Measurements from ENCODE around the gene ADORA3.
A peak's percentile ranks its signal among the peaks of the same experiment; 100 is the strongest.

Gene ADORA3

GRCh38 chr1:111506561-111506960 lies 3.1 kb upstream of the ADORA3 start:
- DNase-seq (ENCODE audit: low read depth in 1 of 2, low spot score in 1 of 2), result no peak
- H3K27ac ChIP-seq (replicated peaks), result peak overlapping the region; percentile 96
- TF ChIP-seq SPI1 (IDR thresholded peaks at IDR 0.05; ENCODE audit: borderline replicate concordance, low read depth) (no peak), POLR2AphosphoS5 (IDR thresholded peaks at IDR 0.05; ENCODE audit: low read depth) (no peak), CTCF (IDR thresholded peaks at IDR 0.05; ENCODE audit: insufficient read depth, low read length) (no peak), GABPA (IDR thresholded peaks at IDR 0.05; ENCODE audit: low read depth) (no peak)
- TF ChIP-seq, protein P1, sequence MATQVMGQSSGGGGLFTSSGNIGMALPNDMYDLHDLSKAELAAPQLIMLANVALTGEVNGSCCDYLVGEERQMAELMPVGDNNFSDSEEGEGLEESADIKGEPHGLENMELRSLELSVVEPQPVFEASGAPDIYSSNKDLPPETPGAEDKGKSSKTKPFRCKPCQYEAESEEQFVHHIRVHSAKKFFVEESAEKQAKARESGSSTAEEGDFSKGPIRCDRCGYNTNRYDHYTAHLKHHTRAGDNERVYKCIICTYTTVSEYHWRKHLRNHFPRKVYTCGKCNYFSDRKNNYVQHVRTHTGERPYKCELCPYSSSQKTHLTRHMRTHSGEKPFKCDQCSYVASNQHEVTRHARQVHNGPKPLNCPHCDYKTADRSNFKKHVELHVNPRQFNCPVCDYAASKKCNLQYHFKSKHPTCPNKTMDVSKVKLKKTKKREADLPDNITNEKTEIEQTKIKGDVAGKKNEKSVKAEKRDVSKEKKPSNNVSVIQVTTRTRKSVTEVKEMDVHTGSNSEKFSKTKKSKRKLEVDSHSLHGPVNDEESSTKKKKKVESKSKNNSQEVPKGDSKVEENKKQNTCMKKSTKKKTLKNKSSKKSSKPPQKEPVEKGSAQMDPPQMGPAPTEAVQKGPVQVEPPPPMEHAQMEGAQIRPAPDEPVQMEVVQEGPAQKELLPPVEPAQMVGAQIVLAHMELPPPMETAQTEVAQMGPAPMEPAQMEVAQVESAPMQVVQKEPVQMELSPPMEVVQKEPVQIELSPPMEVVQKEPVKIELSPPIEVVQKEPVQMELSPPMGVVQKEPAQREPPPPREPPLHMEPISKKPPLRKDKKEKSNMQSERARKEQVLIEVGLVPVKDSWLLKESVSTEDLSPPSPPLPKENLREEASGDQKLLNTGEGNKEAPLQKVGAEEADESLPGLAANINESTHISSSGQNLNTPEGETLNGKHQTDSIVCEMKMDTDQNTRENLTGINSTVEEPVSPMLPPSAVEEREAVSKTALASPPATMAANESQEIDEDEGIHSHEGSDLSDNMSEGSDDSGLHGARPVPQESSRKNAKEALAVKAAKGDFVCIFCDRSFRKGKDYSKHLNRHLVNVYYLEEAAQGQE (IDR thresholded peaks at IDR 0.05; ENCODE audit: insufficient replicate concordance, low read depth), result no peak
- H3K4me3 ChIP-seq (replicated peaks; ENCODE audit: insufficient read depth, low read length), result no peak overlapping the region
- H3K27me3 ChIP-seq (ENCODE audit: insufficient read depth, poor library complexity, severe bottlenecking), result no peaks in the 10 kb centered on the region

GRCh38 chr1:111505641-111506119 lies 2.2 kb upstream of the ADORA3 start:
- TF ChIP-seq POLR2AphosphoS5 (IDR thresholded peaks at IDR 0.05; ENCODE audit: low read depth), result no peak
- TF ChIP-seq SPI1 (IDR thresholded peaks at IDR 0.05; ENCODE audit: borderline replicate concordance, low read depth), result peak; percentile 87
- TF ChIP-seq CTCF (IDR thresholded peaks at IDR 0.05; ENCODE audit: insufficient read depth, low read length), result no peak
- Histone ChIP-seq H3K27me3 (ENCODE audit: insufficient read depth, poor library complexity, severe bottlenecking) (no peaks in the 10 kb centered on the region), H3K4me3 (replicated peaks; ENCODE audit: insufficient read depth, low read length) (no peak overlapping the region), H3K27ac (replicated peaks) (peak overlapping the region; percentile 96)
- DNase-seq (ENCODE audit: low read depth in 1 of 2, low spot score in 1 of 2), result peak; percentile 54 to 66

- Histone ChIP-seq H3K27ac (replicated peaks) (peak overlapping the region; percentile 96), H3K27me3 (ENCODE audit: insufficient read depth, poor library complexity, severe bottlenecking) (no peaks in the 10 kb centered on the region), H3K4me3 (replicated peaks; ENCODE audit: insufficient read depth, low read length) (no peak overlapping the region)
- TF ChIP-seq CTCF (IDR thresholded peaks at IDR 0.05; ENCODE audit: insufficient read depth, low read length), result no peak
- no peak for TF ChIP-seq POLR2AphosphoS5 (IDR thresholded peaks at IDR 0.05; ENCODE audit: low read depth)
- no peak for TF ChIP-seq GABPA (IDR thresholded peaks at IDR 0.05; ENCODE audit: low read depth)
- no peak for TF ChIP-seq SPI1 (IDR thresholded peaks at IDR 0.05; ENCODE audit: borderline replicate concordance, low read depth)
- TF ChIP-seq, protein P1 (IDR thresholded peaks at IDR 0.05; ENCODE audit: insufficient replicate concordance, low read depth), result no peak
- DNase-seq (ENCODE audit: low read depth in 1 of 2, low spot score in 1 of 2), result no peak
Measured at GRCh38 chr1:111504097-111504496, 664 bp upstream of the ADORA3 start.

- no peak overlapping the region for H3K27ac ChIP-seq (replicated peaks)
- TF ChIP-seq GABPA (IDR thresholded peaks at IDR 0.05; ENCODE audit: low read depth) (no peak), SPI1 (IDR thresholded peaks at IDR 0.05; ENCODE audit: borderline replicate concordance, low read depth) (no peak), CTCF (IDR thresholded peaks at IDR 0.05; ENCODE audit: insufficient read depth, low read length) (no peak), POLR2AphosphoS5 (IDR thresholded peaks at IDR 0.05; ENCODE audit: low read depth) (no peak)
- TF ChIP-seq, protein P1 (IDR thresholded peaks at IDR 0.05; ENCODE audit: insufficient replicate concordance, low read depth), result no peak
- DNase-seq (ENCODE audit: low read depth in 1 of 2, low spot score in 1 of 2), result no peak
- H3K27me3 ChIP-seq (ENCODE audit: insufficient read depth, poor library complexity, severe bottlenecking), result no peaks in the 10 kb centered on the region
- H3K4me3 ChIP-seq (replicated peaks; ENCODE audit: insufficient read depth, low read length), result no peak overlapping the region
Measured at GRCh38 chr1:111501645-111502044, 1.8 kb downstream of the ADORA3 start.

All from HL-60 (cell line).